GM18867 (cell line): Measurements from ENCODE around the gene PARP3.

Experiments used
- ATAC-seq: cut with Tn5 transposase; IDR thresholded peaks from one replicate; pipeline ENCODE4 v1.9.1; 2021; ENCODE audit warnings: mild to moderate bottlenecking, moderate library complexity; ENCODE audit not compliant: unreplicated experiment

The PARP3 gene

GRCh38 chr3:51933471-51934138, 8.6 kb upstream of the PARP3 start:
- no peak for ATAC-seq

- no peak for ATAC-seq
These were observed 7.9 kb upstream of the PARP3 start for GRCh38 chr3:51934139-51934850.

DNA sequence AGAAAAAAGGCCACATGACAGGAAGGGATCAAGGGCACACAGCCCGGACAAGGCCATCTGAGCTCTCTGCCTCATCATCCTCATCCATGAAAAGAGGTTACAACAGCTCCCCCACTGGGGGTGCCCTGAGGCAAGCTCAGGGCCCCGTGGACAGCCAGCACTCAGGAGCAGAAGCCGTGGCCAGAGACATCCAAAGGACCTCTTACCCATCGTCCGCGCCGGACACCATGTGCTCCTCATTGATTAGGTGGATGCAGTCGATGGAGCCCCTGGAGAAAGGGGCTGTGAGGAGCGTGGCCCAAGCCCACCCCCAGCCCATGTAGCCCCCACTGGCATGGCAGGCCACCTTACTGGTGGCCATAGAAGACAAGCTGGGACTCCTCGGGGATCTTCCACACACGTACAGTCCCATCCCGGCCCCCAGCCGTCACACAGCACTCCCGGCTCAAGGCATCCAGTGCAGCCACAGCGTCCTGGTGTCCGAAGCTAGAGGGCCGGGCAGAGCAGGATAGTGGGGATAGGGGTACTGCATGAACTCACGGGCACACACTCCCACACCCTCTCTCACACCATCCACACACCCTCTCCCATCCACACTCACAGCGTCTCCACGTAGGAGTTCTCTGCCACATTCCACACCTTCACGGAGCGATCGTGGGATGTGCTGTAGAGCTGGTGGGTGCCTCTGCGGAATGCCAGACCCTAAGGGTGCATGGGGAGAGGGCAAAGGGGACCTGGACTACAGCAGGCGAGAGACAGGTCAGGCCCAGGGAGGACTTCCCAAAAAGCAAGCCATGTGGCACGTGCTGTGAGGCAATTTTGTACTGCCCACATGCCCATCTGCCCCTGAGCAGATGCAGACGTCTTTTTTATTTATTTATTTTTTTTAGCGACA, 6.9 kb upstream of the PARP3 start:
- no peak for ATAC-seq

DNA sequence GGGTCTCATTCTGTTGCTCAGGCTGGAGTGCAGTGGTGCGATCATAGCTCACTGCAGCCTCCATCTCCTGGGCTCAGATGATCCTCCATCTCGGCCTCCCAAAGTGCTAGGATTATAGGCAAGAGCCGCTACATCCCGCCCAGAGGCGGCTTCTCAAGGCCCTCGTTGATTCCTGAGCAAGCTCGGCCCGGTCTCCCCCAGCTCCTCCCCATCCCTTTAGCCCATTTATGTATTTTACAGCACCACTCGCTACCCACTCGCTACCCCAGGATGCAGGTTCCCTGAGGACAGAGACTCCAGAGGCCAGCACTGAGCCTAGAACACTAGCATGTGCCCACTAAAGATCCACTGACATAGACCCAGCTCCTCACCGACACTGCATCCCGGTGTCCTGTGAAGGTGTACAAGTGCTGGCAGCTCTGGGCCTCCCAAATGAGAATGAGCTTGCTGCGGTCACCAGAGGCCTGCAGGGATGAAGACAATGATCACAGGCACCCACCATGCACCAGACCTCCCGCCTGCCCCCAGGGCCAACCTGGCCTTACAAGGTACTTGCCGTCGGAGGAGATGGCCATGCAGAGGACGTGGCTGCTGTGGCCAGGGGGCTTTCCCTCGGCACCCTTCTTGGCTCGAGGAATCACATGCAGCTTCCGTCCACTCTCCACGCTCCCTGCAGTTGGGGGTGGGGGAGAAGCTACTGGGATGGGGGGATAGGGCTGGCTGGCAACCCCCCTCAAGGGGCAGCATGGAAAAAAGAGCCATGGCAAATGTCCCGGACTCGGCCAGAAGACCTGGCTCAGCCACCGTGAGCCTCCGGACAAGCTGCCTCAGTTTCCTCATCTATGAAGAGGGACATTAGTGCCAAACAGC, 6.0 kb upstream of the PARP3 start:
- ATAC-seq = no peak

DNA sequence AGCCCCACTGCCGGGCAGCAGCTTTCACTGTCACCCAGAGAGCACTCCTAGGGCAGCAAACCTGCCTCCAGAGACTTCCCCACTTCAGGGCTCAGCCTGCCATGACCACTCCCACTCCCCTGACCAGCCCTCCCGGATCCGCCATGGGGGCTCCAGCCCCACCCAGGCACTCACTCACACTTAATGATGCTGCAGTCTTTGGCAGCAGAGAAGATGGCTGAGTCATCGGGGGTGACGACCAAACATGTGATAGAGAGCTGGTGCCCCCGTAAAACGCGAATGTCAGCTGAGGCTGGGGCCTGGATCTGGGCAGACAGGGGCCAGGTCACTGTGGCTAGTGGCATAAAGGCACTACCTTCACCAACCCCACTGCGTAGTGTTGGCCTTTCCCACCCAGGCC, 5.1 kb upstream of the PARP3 start:
- no peak for ATAC-seq

GRCh38 chr3:51937611-51938450, 4.3 kb upstream of the PARP3 start:
- no peak for ATAC-seq

DNA sequence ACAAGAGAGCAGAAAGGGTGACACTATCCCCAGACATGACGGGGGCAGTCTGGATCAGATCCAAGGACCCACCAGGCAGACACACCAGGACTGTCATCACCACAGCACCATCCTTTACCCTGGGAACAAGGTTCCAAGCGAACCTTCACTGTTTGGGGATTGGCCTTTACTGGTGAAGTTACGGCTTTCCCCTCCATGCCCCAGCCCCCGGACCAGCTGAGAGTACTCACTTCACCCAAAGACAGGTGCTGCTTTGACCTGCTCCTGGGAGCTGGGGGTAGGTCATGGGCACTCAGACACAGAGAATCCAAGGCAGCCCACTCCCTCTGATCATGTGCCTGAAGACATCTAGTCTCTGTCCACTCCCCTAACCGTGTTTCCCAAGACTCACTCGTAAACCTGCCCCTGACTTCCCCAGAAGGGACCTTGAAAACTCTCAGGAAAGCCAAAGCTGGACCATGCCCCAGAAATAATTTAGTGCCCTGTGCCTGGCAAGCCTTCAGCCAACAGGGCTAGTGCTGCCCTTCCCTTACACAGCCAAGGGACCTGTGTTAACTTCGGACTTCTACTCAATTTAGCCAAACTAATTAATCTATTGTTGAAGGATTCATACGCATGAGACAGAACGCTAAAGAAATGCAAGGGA, 3.3 kb upstream of the PARP3 start:
- no peak for ATAC-seq

DNA sequence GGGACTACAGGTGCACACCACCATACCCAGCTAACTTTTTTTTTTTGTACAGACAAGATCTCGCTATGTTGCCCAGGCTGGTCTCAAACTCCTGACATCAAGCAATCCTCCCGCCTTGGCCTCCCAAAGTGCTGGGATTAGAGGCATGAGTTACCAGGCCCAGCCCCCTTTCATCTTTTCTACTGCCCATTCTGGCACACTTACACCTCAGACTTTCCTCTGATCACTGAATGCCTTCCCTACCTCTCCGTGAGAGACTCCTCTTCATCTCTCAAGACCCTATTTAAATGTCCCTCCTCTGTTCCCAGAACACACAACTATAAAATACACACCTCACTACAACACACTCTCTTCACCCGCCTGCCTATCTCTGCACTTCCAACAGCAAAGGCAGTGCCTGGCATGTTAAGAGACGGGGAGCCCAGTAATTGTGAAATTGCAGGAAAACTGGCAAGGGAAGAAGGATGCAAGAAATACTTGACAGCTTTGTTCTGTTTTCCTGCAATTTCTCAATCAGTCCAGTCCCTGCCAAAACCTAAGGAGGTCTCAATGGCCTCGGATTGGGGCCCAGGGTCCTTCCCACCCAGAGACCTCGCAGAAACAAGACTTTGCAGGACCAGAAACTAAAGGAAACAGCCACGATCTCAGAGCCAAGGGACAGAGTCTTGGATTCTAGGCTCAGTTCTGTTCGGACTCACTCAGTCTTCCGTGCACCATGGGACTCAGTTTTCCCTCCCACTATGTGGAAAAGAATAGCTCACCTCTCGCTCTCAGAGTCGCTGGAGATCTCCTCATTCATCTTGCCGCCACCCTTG, 1.3 kb upstream of the PARP3 start:
- ATAC-seq = no peak

DNA sequence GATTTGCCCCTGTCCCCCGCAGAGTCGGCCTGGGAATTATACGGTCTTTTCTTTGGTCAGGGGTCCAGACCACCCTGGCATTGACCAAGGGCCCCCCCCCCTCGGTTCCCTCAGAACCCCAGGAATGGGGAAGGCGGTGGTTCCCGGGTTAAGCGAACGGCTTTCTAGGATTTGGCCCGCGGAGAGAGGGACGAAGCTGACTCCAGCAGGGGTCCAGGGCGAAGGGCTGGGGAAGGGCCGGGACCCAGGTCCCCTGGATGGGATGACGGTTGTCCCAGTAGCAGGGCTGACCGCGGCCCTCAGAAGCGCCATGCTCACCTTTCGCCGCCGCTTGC, 733 bp upstream of the PARP3 start:
- ATAC-seq = no peak

- peak; percentile 37 for ATAC-seq
These were observed 664 bp downstream of the PARP3 start for GRCh38 chr3:51942603-51943450.

GRCh38 chr3:51943451-51944391, 1.6 kb downstream of the PARP3 start:
- no peak for ATAC-seq

GRCh38 chr3:51944451-51945021, 2.4 kb downstream of the PARP3 start:
- ATAC-seq = no peak

- ATAC-seq = no peak
These were observed 3.1 kb downstream of the PARP3 start for GRCh38 chr3:51945031-51945840.

GRCh38 chr3:51945926-51946705, 4.0 kb downstream of the PARP3 start:
- no peak for ATAC-seq

- ATAC-seq = no peak
These were observed 4.6 kb downstream of the PARP3 start for GRCh38 chr3:51946796-51947195.
